ENCODE results near the gene ARL5A. TPM values are rescaled to one million over a fixed set of nuclear protein-coding genes. Genes with fewer than 3 reads are reported as not detected.

ARL5A gene
- total and polyA plus RNA-seq, 8 donors = 4.6 to 27.5 (median 16.5) TPM

- FAIRE-seq = no peak
- Histone ChIP-seq H3K9me3 (no peaks in the 10 kb centered on the region), H3K36me3 (no peaks in the 10 kb centered on the region), H3K27ac (no peak overlapping the region), H3K4me3 (no peak overlapping the region), H3K27me3 (no peaks in the 10 kb centered on the region), H3K4me1 (no peaks in the 10 kb centered on the region)
- intact Hi-C loops (cut with DNase I) = no loop called here
- no peak for ATAC-seq
- no peak for DNase-seq
- 82 to 83% methylated on average over 4 of the region's 4 CpGs for WGBS, 2 donors
- no peak for TF ChIP-seq CTCF (IDR thresholded peaks at IDR 0.05)
Observed at GRCh38 chr2:151861174-151861573, 33.0 kb upstream of the ARL5A start.

- H3K27ac ChIP-seq = no peak overlapping the region
- FAIRE-seq = no peak
- no peak overlapping the region for H3K4me3 ChIP-seq
- WGBS, 2 donors = 81 to 85% methylated on average over 5 of the region's 5 CpGs
- no peaks in the 10 kb centered on the region for H3K4me1 ChIP-seq
- no peak for TF ChIP-seq CTCF (IDR thresholded peaks at IDR 0.05)
- intact Hi-C loops (cut with DNase I) = no loop called here
- H3K9me3 ChIP-seq = no peaks in the 10 kb centered on the region
- DNase-seq = no peak
- ATAC-seq = no peak
- no peaks in the 10 kb centered on the region for H3K27me3 ChIP-seq
- no peaks in the 10 kb centered on the region for H3K36me3 ChIP-seq
Observed at GRCh38 chr2:151860613-151861146, 32.5 kb upstream of the ARL5A start.

- no peaks in the 10 kb centered on the region for H3K4me1 ChIP-seq
- 75 to 88% methylated on average over 4 of the region's 4 CpGs for WGBS, 2 donors
Observed at GRCh38 chr2:151860210-151860609, 32.0 kb upstream of the ARL5A start.

GRCh38 chr2:151857650-151858049 is 29.4 kb upstream of the ARL5A start:
- FAIRE-seq = no peak
- no peak for ATAC-seq
- Histone ChIP-seq H3K36me3 (no peaks in the 10 kb centered on the region), H3K27ac (no peak overlapping the region), H3K4me3 (no peak overlapping the region), H3K9me3 (no peaks in the 10 kb centered on the region), H3K27me3 (no peaks in the 10 kb centered on the region), H3K4me1 (no peaks in the 10 kb centered on the region)
- TF ChIP-seq CTCF (IDR thresholded peaks at IDR 0.05) = no peak
- intact Hi-C loops (cut with DNase I) = no loop called here
- no peak for DNase-seq

More at GRCh38 chr2:151860210-151860609, 32.0 kb upstream of the ARL5A start:
- Histone ChIP-seq H3K27me3 (no peaks in the 10 kb centered on the region), H3K9me3 (no peaks in the 10 kb centered on the region), H3K4me3 (no peak overlapping the region), H3K27ac (no peak overlapping the region), H3K36me3 (no peaks in the 10 kb centered on the region)
- intact Hi-C loops (cut with DNase I) = no loop called here
- FAIRE-seq (no peak), DNase-seq (no peak), ATAC-seq (no peak)
- TF ChIP-seq CTCF (IDR thresholded peaks at IDR 0.05) = no peak

- no peak for TF ChIP-seq CTCF (IDR thresholded peaks at IDR 0.05)
- WGBS, 2 donors = 79 to 91% methylated on average over 3 of the region's 3 CpGs
- ATAC-seq (no peak), DNase-seq (no peak), FAIRE-seq (peak; percentile 41)
- H3K27ac ChIP-seq = no peak overlapping the region
- no peaks in the 10 kb centered on the region for H3K9me3 ChIP-seq
- no peaks in the 10 kb centered on the region for H3K4me1 ChIP-seq
- no peak overlapping the region for H3K4me3 ChIP-seq
- intact Hi-C loops (cut with DNase I) = no loop called here
- H3K36me3 ChIP-seq = no peaks in the 10 kb centered on the region
- no peaks in the 10 kb centered on the region for H3K27me3 ChIP-seq
Observed at GRCh38 chr2:151855111-151855510, 26.9 kb upstream of the ARL5A start.

All from pancreas (tissue), 10 donors.